SW 1271 (cell line): ENCODE results near the gene ZNF532.
"Not testable (repeated sequence)": the region's sequence is repeated elsewhere in the genome, so short reads cannot be mapped to it uniquely, and the experiment has no call there.

Source experiments
- DNase-seq, 2 experiments: peaks; one replicate each; lab custom pipeline; 2025; lab: John Stamatoyannopoulos, UW

Gene ZNF532

DNA sequence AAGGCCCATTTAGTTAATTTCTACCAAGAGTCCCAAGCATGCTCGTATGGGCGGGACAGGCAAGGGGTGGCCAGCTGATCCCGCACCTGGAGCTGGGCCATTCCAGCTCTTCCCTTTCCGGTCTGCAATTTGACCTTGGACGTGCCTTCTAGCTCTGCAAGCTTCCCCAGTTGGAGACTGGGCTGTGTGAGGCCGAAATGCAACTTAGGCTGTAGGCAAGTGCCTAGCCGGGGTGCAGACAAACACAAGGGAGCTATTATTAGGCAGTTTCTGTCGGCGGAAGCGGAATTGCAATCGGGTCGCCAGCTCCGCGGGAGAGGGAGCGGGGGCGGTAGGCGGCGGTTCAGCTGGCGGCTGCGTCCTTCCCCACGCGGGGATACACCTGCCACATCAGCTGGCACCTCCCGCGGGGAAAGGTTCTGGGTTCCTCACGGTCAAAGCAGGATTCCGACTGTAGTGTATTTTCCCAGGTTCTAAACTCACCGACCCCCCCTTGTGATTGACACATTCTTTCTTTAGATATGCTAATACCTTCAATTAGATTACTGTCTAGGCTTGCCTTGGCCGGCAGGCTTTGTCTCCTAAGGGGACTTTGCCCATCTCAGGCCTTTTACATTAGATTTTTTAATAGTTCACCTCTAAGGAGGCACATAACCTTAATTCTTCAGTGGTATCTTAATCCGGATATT is 17.1 kb upstream of the ZNF532 start:
- no peak for DNase-seq

DNA sequence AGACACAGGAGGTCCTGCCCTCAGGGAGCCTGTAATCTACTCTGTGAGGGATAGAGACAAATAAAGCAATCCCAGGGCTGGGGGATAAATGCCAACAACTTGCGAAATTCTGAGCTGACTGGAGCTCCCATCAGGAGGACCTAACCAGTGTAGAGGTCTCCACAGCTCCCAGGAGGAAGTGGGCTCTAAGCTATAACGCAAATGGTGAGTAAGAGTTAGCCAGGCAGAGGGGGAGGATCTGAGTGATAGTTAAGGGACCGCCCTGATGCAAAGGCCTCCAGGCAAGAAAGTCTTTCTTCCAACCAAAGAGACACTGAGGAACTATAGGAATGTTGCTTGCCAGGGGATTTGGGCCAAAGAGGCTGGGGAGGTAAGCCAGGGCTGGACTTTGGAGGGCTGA is 16.0 kb upstream of the ZNF532 start:
- no peak for DNase-seq

DNA sequence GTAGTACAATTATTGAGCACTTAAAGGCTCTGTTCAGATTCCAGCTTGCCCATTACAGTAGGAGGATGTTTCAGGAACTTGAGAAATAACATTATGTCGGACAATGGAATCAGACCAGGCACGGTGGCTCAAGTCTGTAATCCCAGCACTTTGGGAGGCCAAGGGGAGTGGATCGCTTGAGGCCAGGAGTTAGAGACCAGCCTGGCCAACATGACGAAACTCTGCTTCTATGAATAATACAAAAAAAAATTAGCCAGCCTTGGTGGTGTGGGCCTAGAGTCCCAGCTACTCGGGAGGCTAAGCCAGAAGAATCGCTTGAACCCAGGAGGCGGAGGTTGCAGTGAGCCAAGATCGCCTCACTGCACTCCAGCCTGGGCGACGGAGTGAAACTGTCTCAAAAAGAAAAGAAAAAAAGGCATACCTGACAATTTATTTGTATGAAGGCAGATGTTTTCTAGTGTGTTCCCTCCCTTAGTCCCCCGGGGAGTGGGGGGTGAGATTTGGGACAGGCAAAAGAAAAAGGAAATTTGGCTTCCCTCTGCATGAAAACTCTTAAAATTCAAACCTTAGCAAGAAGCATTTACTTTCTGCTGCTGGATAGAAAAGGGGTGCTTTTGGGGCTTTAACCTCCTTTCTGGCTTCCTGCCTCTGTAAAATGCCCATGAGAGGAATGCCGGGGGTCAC is 13.7 kb upstream of the ZNF532 start:
- no peak for DNase-seq

DNA sequence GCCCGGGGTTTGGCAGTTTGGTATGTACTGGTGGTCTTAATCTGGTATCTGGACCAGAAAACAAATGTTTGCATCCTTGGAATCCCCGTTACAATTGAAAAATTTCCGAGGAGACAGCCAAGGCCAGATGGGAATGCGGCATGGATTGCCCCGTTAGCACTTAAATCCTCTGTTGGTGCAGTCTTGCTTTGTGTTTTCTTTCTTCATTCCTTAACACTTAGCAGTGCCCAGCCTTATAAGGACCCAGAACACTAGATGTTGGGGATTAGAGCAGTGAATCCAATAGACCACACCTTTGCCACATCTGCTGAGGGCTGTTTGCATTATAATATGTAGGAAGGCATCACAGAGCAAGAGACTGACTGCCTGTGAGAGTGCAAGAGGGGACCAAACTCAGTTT is 12.8 kb upstream of the ZNF532 start:
- no peak for DNase-seq

DNA sequence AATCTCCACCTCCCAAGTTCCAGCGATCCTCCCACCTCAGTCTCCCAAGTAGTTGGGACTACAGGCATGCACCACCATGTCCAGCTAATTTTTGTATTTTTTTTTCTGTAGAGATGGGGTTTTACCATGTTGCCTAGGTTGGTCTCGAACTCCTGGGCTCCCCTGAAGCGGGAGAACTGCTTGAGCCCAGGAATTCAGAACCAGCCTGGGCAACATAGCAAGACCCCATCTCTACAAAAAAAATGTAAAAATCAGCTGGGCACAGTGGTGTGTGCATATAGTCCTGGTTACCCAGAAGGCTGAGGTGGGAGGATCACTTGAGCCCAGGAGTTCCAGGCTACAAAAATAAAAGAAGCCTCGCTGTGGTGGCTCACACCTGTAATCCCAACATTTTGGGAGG is 12.0 kb upstream of the ZNF532 start:
- DNase-seq, result no peak

DNA sequence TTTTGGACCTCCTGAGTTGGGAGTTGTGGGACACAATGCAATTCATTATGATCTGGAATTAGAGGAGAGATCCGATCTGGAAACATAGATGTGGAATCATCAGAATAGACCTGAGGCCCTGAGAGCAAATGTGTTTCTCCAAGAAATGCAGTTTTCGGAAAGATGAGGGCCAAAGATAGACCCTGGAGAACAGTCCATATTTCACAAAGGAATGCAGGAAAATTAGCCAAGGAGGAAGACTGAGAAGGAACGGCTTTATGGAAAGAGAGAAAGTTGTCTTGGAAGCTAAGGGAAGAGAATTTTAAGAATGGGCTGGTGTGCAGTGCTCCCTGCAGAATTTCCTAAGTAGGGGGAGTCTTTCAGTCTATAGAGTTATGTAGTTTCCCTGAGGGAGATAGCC is 11.1 kb upstream of the ZNF532 start:
- no peak for DNase-seq

DNA sequence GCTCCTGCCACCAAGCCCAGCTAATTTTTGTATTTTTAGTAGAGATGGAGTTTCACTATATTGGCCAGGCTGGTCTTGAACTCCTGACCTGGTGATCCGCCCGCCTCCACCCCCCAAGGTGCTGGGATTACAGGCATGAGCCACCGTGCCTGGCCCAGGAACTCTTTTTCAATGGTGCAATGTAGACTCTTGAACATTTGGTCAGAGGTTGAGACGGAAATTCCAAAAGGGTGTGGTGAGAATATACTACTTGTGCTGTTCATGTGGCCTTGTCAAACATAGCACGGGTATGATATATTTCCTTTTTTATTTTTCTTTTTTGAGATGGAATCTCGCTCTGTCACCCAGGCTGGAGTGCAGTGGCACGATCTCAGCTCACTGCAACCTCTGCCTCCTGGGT is 9.2 kb upstream of the ZNF532 start:
- DNase-seq, result not testable (repeated sequence)

DNA sequence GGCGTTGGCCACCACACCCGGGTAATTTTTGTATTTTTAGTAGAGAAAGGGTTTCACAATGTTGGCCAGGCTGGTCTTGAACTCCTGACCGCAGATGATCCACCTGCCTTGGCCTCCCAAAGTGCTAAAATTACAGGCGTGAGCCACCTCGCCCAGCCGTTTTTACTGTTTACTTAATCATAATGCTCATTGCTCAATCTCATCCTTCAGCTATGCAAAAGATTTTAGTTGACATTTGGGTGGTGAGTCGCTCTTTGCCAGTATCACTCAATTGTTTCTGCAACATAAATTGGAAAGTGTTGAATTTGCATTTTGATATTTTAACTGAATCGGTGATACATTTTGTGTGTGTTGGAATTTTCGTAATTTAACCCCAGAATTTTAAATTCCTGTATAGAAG is 7.8 kb upstream of the ZNF532 start:
- DNase-seq, result peak in 1 of 2 experiments; percentile 17

DNA sequence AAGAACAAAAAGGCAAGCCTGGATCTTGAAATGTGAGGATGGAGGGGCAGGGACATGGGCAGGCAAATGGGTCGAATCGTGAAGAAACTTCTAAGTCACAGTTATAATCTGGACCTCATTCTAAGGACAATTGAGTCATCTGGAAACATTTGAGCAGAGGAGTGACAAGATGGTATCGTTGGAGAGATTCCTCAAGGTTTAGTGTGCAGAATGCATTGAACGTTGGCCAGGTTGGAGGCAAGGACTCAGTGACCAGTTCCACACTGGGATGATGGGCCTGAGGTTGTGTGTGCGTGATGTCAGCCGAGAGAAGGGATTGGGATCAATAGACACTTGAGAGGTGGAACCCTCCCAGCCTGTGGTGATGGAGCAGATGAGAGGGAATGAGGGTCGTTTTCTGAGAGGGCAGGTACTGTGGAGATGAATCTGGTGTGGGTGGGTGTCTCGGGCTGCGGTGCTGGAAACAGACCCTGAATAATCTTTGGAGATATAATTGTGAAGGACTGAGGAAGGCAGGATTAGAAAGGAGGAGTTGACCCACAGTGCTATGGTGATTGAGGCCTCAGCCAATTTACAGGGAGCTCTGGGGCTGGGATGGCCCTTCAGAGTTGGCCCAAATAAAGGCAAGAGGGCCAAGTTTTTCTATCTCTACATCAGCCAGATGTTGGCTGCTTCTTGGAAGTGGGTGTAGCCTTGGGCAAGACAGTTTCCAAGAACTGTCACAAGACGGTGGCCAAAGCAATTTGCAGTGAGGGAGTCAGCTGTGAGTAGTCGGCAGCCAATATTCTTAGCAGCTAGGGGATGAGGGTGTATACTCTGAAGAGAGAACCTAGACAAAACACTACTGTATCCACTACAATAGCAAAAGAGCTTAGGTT is 5.8 kb upstream of the ZNF532 start:
- no peak for DNase-seq

DNA sequence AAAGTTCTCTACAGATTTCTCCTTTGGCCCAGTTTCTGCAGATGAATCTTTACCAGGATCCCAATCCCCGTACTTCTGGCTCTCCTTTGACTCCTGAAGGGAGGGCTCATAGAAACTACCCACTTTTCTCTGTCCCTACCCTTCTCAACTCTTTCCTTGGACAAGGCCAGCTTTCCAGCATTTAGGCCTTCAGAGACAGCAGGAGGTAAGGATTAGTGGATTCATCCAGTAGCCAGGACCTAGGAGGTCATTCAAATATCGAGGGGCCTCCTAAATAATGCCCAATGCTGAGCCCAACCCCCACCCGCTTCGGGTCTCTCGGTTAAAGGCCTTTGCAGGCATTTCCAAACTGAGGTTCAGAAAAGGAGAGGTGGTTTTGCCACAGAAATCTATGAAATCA is 4.8 kb upstream of the ZNF532 start:
- no peak for DNase-seq

DNA sequence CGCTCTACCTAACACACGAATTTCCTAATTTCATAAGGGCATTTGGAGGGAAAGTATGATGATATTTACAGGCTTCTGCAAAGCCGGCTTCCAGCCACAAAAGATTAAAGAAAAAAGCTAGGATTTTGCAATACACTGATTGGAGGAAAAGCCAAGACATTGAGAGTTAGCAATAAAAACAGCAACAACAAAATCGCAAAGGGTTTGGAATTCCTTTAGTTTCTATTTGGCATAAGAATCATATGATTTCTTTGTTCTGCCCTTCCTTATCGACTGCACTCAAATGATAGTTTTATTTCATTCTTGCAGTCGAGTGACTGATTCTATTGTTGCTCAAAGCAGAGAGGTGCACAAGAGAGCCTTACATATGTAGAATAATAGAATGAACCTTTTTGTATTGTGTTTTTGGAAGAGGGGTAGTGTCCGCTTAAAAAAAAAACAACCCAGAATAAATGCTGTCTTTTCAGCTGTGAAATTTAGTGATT is 3.9 kb upstream of the ZNF532 start:
- DNase-seq, result no peak

DNA sequence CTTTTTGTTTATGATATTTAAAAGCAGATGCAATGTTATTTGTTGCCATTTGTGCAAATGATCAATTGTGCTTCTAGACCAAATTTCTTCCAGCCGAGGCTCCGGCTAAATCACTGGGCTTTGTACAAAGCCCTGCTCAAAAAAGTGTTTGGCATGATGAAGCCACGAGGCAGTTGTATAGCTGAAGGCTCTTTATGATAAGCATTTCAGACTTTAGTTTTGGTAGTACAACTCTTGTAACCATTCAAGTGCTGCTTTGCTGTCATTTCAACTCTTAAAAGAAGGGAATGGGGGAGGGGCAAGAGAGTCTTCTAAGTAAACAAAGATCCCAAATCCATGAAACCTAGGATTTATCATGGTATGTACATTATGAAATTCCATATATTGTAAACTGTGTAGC is 3.3 kb upstream of the ZNF532 start:
- no peak for DNase-seq

DNA sequence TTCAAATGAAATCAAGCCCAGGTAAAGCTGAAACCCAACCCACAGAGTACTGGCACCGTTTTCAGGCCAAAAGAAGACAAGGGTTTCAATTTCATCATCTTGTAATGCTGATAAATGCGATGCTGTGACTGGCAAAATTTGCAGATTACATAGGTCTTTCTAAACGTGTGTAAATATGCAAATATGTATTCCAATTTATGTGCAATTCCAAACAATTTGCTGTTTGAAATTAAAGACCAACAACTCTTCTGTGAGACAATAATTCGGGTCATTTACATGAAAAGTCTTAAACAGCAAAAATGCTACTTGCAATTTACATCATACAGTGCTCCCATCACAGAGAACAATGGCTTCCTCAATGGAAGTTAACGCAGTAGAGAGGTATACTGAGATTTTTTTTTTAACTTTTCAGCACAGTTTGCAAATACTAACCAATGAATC is 2.8 kb upstream of the ZNF532 start:
- no peak for DNase-seq

DNA sequence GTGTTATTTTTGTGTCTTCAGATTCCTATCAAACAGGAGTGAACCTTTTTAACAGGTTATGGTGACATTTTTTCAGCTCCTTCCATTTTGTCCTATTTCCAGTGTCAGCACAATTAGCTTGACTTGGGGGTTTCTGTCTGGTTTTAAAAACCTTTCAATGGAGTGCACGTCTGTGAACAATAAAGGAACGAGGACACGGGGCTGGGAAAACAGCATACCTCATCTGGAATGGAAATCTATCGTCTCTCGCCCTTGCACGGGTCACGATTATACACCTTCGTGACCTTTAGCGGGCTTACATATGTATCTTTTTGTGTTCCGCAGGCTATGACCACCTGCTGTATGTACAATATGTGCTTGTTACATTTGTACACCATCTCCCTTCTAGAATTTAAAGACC is 2.3 kb upstream of the ZNF532 start:
- no peak for DNase-seq

DNA sequence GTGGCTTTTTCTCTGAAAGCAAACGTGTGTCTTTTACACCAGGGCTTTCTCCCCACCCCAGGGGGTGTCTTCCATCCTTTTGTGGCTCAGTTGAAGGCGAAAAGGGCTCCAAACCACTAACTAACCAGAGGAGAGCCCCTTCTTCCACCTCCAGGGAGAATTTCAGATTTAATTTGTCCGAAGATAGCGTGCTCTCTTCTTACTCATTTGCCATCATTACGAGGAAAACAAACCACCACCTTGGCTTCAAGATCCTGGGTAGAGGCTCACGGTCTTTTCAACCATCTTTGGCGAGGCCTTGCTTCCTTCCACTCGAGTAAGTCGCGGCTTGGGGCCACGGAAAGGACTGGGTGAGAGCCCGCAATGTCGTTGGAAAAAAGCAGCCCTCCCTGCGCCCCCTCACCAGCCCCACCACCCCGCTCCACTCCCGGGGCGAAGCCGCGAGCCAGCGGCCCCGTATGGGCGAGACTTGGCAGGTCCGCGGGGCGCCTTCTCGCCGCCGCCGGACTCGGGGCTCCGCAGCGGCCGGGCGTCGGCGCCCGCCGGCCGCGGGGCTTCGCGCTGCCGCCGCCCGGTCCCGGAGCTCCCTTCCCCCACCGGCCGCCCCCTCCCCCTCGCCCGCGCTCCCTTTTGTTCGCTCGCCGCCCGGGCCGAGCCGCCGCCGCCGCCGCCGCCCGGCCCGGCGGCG is 1.7 kb upstream of the ZNF532 start:
- DNase-seq, result peak in 1 of 2 experiments; percentile 32

DNA sequence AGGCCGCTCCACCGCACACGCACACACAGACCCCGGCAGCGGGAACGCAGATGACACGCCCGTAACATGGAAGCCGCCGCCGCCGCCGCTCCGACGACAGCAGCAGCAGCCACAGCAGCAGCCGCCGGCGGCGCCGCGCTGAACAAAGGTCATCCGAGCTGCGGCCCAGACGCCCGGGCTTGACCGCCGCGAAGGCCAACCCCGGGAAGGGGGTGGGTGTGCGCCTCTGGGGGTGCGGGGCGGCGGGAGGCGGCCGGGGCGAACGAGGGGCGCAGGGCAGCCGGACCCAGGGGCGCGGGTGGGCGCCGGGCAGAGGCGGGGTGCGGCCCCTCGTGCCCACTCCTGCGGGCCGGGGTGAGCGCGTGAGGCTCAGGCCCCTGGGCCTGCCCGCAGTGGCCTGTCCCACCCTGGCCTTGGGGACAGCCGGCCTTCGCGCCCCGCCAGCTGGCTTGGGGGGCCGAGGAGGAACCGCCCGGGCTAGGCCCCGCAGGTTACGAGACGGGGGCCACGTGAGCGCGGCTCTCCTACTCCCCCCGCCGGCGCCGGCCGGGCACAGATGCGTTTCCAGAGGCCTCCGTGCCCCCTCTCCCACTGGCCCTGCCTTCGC is 1.0 kb upstream of the ZNF532 start:
- DNase-seq, result peak in 1 of 2 experiments; percentile 22

DNA sequence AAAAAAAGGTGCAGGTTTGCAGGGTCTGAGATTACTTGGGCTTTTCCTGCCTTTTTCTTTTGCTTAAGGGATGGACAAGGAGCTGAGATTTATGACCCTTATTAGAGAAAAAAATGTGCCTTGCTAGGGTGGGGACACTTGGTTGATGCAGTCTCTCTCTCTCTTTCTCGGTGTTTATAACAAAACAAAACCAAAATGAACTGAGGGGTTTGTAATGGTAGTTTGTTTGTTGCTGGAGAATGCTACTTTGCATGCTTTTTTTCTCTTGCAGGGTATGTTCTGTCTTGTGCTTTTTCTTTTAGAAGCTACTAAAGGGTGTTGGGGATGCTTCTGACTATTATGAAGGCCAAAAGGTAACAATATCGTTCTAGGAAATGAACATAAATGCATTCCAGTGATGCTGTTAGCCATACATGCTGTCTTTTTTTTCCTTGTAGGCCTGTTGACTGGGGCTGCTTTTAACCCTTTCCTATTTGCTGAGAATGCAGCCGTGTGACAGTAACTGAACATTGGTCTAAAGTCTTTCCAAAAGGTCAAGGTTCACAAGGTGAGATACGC is 435 bp downstream of the ZNF532 start:
- no peak for DNase-seq

DNA sequence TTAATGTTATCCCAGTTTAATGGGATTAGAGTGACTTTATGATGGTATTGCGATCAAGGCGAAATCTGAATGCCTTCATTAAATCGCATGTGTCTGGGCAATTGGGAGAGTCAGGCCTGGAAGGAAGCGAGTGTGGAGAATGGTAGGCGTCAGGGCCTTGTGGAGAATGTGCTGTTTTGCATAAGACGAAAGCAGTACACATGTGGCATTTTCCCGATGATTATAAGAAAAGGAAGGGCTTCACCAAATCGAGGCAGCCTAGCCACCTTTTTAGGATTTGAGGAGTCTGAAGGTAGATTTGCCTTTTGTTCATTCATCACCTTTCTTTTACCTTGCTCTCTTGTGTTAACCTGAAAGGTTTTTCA is 1.0 kb downstream of the ZNF532 start:
- no peak for DNase-seq

DNA sequence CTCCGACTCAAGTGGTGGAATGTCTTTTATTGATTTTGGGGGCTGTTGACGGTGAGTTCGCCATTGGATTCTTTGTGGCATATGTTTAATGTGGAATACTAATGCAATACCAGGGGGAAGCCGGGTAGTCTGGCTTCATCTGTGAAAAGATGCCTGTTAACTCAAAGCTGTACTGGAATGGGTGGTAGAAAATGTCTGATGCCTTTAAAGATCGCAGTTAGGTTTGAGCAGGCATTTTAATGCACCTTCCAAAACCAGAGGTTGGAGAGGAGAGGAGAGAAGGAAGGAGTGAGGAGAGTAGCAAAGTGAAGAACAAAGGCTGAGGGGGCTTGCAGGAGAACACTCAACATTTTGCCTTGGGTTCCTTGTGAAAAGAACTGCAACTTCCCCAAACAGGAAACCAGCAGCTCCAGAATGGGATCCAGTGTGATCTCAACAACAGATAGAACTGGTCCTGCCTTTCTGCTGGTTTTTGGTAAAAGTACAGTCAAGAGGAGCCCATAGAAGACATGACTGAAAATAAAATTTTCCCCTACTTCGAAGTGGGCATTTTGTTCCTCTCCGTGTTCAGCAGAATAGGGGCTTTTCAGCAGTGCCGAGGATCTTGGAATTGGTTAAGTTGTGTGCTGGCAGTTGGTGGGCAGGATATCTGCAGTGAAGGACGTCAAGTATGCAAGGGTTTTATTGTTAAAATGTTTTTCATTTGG is 1.5 kb downstream of the ZNF532 start:
- no peak for DNase-seq

DNA sequence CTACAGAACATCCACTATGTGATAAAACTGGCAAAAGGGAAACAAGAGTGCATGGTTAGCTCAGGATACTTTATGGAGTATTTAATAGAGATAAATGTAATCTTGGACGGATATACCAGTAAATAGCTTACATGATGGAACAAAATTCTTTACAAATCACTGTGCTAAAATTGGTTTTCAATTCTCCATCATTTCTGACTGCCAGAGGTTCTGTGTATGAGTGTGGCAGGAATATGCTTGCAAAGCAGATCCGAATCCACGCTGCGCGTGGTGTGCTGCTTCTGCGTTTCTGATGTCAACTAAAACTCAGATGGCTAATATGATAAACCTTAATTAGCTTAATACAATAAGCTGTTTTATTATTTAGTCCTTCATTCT is 2.1 kb downstream of the ZNF532 start:
- DNase-seq, result no peak
